GM12891 (cell line): ENCODE measurements around the gene JMJD6.

Source experiments
- PAX5 ChIP-seq: IDR thresholded peaks from 2 replicates; pipeline ENCODE4 v1.6.1; 2011; ENCODE audit warnings: low read length, moderate library complexity, mild to moderate bottlenecking; ENCODE audit not compliant: insufficient read depth, severe bottlenecking
- POLR2A ChIP-seq: IDR thresholded peaks from 2 replicates; pipeline ENCODE4 v1.6.1; 2011; ENCODE audit warnings: low read depth, low read length, control low read depth
- POLR2AphosphoS5 ChIP-seq: IDR thresholded peaks from 2 replicates; pipeline ENCODE4 v1.6.1; 2011; ENCODE audit warnings: low read depth, low read length, control low read depth
- SPI1 ChIP-seq: IDR thresholded peaks from 2 replicates; pipeline ENCODE4 v1.6.1; 2011; ENCODE audit warnings: low read depth, low read length, control low read depth
- TAF1 ChIP-seq: IDR thresholded peaks from 2 replicates; pipeline ENCODE4 v1.6.1; 2011; ENCODE audit warnings: low read depth, low read length, control low read depth

GRCh38 chr17:76697702-76698465 lies 28.5 kb downstream of the JMJD6 start:
- TF ChIP-seq POLR2AphosphoS5: no peak
- TF ChIP-seq POLR2A: no peak
- TF ChIP-seq TAF1: no peak
- no peak for TF ChIP-seq SPI1
- TF ChIP-seq PAX5: no peak
